ENCODE measurements around the gene MYOT. TPM values are rescaled to one million over a fixed set of nuclear protein-coding genes. Genes with fewer than 3 reads are reported as not detected.

MYOT gene, protein sequence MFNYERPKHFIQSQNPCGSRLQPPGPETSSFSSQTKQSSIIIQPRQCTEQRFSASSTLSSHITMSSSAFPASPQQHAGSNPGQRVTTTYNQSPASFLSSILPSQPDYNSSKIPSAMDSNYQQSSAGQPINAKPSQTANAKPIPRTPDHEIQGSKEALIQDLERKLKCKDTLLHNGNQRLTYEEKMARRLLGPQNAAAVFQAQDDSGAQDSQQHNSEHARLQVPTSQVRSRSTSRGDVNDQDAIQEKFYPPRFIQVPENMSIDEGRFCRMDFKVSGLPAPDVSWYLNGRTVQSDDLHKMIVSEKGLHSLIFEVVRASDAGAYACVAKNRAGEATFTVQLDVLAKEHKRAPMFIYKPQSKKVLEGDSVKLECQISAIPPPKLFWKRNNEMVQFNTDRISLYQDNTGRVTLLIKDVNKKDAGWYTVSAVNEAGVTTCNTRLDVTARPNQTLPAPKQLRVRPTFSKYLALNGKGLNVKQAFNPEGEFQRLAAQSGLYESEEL
- total RNA-seq, result 100 to 1,000 TPM in 1 of 2 donors, 10 to 100 TPM in 1; 90.8 to 117 TPM
- long read RNA-seq, transcript MYOT-201 (10 exons, 2,337 nt), result major isoform, 83 of 145 reads
- long read RNA-seq, transcript MYOT-202 (10 exons, 1,474 nt), result minor isoform, 5 of 145 reads
- long read RNA-seq, transcript MYOT-208 (11 exons, 1,578 nt), result minor isoform, 9 of 145 reads
- long read RNA-seq, partial matches to known transcripts, result 43 of 145 reads
- long read RNA-seq, other reads (novel, unspliced or antisense), result 5 of 145 reads

DNA sequence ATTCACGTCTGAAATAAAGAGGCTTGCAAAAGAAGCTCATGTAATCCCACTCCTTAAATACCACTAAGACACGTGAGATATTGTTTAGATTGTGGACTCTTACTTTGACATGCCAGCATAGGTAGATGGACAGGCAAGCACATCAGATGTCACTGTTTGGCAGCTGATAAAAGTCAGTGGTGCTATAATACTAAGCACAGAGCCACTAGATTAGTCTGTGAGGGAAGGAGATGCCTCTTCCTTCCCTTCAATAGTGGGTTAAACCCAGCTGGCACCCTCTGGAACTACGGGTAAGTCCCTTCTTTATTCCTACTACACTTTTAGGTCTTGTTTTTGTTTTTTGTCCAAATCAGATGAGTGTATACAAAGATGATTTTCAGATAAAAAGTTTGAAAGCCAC, at the start of gene MYOT:
MYOT (plus strand) TSS at position 197 of the 400 bp plus-strand sequence. CDS start 2,792 bp downstream, outside the sequence.
- peak in 1 of 2 donors; percentile 39 for ATAC-seq
- DNase-seq, result no peak
- intact Hi-C loops (cut with DNase I), result no loop called here

DNA sequence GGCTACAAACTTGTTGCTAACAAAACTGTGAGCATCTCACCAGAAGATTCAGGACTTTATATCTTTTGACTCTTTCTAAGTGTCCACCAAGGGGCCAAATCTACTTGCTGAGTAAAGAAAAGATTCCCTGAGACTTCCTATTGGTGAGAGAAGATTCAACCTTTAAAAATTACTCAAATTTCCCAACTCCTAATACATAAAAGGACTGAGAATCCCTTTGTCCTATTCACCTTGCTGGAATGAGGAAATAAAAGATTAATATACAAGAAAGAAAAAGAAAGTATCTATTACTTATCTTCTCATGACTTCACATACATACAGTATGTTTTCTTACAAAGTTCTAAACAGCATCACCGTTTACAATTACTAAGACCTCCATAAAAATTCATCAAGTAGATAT, 47.9 kb upstream of the MYOT start:
- intact Hi-C loops (cut with DNase I), result no loop called here
- ATAC-seq (no peak), DNase-seq (no peak)

DNA sequence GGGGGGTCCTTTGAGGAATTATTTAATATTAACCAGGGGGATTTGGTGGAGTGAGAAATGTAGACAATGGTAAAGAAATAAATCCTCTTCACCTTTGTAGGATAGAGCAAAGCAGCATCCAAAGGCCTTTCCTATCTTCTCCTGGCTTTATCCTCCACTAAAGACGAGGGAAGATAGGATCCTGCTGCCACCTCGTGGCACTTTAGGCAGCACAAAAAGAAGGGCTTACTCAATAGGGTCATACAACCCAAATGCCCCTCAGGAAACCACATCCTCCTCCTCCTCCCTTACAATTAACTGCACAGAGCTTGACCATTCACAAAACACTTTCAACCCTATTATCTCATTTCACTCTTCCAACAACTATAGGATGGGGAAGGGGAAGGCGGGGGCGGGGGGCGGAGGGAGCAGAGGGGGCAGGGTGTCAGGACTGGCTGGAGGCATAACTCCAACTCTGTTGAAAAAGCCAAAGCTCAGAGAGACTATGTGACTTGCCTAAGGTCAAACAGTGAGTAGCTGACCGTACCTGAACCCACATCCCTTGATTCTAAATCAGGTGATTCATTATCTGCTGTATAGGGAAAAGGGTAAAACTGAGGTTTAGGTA, 45.4 kb upstream of the MYOT start:
- peak; percentile 65 to 80 for ATAC-seq
- DNase-seq, result peak; percentile 23
- intact Hi-C loops (cut with DNase I), result loop anchor here in 1 of 2 donors (2.0 kb wide), 1 partner anchor 43 kb away; no protein-coding TSS in a partner anchor

DNA sequence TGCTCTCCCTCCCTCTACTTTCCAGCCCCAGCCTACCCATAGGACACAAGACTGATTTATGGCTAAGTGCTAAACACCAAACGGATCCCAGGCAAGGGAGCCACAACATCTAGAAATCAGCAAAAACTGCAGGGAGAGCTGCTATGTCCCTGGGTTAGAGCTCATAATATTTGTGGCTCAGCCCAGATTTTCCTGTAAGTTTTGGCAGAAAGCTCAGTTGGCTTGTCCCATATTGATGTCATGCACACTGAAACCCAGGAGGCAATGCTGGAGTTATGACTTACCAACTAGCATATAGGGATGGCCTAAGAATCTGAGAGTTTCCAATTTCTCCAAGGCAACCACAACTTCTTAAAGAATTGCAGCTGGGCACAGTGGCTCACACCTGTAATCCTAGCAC, 44.7 kb upstream of the MYOT start:
- ATAC-seq (peak in 1 of 2 donors; percentile 24), DNase-seq (no peak)
- intact Hi-C loops (cut with DNase I), result loop anchor here in 1 of 2 donors (2.0 kb wide), 1 partner anchor 44 kb away; no protein-coding TSS in a partner anchor

DNA sequence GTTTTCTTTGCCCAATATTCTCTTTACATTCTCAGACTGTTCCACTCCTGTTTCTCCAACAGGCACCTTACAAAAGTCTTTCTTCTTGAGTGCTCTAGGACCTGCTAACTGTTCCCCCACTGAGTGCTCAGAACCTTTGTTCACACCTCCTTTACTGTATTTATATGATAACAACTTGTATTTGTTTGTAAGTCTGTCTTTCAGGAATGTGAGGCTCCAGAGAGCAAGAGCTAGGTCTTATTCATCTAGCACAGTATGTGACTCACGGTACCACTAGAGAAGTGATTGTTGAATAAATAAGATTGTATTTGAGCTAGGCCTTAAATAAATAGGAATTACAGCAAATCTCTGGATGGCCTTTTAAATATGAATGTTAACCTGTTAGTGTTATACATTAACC, 42.5 kb upstream of the MYOT start:
- ATAC-seq (no peak), DNase-seq (no peak)
- intact Hi-C loops (cut with DNase I), result no loop called here

DNA sequence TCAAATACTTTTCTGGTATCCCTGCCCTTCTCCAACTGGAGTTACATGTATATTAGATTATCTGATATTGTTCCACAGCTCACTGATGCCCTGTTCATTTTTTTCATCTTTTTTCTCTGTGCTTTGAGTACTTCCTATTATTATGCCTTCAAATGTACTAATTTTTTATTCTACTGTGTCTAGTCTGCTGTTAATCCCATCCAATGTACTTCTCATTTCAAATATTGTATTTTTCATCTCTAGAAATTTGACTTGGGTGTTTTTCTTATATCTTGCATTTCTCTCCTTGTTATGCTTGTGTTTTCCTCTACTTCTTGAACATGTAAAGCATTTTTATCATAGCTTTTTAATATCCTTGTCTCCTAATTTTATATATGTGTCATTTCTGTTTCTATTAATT, 41.6 kb upstream of the MYOT start:
- intact Hi-C loops (cut with DNase I), result no loop called here
- ATAC-seq (no peak), DNase-seq (no peak)

DNA sequence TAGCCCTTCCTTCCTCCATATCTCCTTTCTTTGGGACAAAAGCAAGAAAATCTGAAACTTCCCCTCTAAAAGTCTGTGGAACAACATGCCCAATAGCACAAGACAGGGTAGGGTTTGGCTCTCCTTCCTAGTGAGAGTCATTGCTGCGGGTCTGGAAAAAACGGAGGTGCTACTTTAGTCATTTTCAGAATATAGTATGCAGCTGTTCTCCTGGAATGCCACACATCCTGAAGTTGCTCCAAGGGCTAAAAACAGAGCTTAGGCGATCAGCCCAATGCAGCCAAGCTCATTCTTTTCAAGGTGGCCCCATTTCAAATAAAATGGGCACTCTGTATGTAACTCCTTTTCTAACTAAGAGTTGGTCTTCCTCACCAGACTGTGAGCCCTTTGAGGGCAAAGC, 39.5 kb upstream of the MYOT start:
- no peak for DNase-seq
- peak; percentile 78 to 81 for ATAC-seq
- intact Hi-C loops (cut with DNase I), result no loop called here

DNA sequence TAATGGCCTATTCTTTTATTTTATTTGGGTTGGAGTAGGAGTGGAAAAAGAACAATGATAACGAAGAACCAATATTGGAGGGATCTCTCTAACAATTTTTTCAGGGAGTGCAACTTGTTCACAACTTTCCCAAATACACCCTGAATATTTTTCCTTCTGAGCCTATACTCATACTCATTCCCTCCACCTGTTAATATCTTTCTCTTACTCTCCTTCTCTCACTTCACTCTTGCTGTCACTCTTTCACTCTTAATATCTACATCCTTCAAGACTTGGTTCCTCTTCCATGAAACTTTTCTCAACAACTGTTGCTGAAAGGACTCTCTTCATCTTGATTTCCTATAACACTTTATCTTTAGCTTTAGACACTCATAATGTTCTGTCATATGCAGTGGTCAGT, 39.0 kb upstream of the MYOT start:
- ATAC-seq (no peak), DNase-seq (no peak)
- intact Hi-C loops (cut with DNase I), result no loop called here

DNA sequence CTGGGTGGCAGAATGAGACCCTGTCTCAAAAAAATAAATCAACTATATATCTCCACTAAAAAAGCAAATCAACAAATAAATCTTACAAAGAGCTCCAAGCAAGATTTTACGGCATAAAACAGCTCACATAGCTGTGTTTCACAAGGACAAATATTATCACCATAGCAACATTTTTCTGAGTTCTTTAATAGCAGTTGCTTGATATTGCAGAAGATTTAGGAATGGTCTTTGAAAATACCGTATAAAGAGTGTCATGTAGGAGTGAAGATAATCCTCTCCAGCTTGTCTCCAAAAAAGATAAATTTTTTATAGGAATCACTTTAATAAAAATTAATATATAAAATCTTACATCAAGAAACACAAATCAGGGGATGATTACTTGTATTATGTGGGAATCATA, 36.6 kb upstream of the MYOT start:
- intact Hi-C loops (cut with DNase I), result no loop called here
- DNase-seq, result no peak
- no peak for ATAC-seq

DNA sequence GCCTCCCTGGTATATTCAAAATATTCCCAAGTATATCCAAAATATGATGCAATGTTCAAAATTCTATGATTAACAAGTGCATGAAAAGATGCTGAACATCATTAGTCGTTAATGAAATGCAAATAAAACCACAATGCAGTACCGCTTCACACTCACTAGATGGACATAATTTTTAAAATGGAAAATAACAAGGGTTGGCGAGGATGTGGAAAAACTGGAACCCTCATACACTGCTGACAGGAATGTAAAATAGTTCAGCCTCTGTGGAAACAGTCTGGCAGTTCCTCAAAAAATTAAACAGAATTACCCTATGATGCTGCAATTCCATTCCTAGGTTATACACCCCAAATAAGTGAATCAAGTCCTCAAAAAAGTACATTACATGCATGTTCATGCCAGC, 36.1 kb upstream of the MYOT start:
- DNase-seq (no peak), ATAC-seq (peak; percentile 33 to 57)
- intact Hi-C loops (cut with DNase I), result no loop called here

DNA sequence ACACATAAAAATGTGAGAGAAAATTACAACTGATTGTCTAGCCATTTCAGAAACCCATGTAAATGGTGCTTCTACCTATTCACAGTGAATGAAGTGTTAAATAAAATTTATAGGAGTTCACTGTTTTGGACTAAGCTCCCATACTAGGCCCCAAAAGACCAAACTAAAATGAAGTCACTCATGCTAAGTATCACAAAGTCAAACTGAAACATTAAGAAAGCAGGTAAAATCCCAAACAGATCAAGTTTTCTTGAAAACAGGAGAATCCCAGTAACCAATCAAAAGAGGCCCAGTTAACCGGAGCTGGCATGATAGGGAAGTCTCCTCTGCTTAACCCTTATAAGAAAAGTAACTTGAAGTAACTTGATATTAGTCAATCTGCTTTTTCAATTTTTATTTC, 35.2 kb upstream of the MYOT start:
- DNase-seq (no peak), ATAC-seq (no peak)
- intact Hi-C loops (cut with DNase I), result no loop called here

DNA sequence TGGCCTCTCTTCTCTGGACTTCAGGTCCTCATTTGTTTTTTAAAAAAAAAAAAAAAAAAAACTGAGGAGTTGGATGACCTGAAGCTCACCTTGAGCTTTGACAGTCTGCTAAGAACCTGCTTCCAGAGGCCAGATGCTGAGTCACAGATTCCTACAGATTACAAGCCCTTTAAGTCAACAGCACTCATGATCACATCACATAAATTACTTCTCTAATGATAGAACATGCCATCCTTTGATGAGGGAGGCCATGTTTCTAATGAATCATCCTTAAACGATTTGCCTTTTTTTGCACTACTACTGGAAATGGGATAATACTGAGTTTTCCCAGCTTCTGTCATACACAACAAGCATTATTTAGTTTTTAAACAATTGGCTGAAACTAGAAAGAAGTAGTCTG, 34.2 kb upstream of the MYOT start:
- ATAC-seq, result peak in 1 of 2 donors; percentile 69
- intact Hi-C loops (cut with DNase I), result no loop called here
- DNase-seq, result no peak

DNA sequence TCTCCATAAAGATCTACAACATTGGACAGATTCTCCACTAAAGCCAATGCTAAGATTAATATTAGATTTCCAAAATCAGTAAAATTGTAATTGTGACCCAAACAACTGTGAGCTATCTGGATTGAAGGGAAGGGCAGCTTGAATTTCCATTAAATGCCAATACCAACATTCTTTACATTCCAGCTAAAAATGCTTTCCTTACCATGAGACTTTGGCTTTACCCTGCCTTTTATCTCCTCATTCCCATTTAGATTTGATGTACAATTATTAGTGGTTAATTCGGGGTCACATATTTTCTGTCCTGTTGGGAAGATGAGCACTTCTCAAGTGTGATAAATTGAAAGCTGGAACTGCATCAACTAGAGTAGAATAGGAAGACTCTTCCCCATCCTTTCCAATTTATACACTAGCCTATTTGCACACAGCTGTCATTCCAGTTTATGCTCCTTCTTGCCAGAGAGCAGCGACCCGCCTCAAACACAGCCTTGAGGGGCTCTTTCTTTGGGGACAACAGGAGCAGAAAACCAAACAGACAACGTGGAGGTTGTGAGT, 33.1 kb upstream of the MYOT start:
- DNase-seq (no peak), ATAC-seq (no peak)
- intact Hi-C loops (cut with DNase I), result no loop called here

DNA sequence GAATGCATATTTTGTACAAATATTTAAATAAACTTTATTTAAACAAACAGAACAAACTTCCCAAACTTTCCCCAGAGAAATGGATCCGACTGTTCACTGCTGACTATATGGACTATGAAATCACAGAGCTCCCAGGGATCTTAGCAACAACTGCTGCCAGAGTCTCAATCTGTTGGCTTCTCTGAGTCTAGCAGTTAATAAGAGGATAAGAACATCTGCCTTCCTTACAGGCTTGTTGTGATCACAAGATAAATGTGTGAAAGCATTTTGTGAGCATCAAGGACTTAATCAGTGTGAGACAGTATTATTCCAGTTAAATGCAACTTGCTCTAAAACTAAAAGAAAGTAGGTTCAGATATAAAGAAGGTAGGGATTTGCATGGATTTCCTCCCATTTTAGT, 31.4 kb upstream of the MYOT start:
- DNase-seq (no peak), ATAC-seq (no peak)
- intact Hi-C loops (cut with DNase I), result no loop called here

DNA sequence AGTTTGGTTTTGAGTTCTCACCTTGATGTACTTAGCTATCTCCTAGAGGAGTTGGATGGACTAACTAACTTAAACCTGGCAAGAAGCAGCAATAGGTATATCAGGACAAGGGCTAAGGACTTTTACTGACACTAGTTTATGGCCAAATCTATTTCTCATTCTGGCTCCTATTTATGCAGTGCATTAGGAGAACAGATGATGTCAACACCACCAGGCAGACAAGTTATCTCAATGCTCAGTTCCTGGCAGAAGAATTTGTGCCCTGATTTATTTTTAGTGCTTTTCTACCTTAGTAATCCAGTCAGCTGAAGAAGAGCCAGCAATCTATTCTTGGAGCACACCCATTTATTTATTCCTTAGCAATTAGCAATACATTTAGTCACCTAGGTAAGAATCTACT, 30.7 kb upstream of the MYOT start:
- no peak for DNase-seq
- intact Hi-C loops (cut with DNase I), result no loop called here
- ATAC-seq, result peak; percentile 86 to 87

DNA sequence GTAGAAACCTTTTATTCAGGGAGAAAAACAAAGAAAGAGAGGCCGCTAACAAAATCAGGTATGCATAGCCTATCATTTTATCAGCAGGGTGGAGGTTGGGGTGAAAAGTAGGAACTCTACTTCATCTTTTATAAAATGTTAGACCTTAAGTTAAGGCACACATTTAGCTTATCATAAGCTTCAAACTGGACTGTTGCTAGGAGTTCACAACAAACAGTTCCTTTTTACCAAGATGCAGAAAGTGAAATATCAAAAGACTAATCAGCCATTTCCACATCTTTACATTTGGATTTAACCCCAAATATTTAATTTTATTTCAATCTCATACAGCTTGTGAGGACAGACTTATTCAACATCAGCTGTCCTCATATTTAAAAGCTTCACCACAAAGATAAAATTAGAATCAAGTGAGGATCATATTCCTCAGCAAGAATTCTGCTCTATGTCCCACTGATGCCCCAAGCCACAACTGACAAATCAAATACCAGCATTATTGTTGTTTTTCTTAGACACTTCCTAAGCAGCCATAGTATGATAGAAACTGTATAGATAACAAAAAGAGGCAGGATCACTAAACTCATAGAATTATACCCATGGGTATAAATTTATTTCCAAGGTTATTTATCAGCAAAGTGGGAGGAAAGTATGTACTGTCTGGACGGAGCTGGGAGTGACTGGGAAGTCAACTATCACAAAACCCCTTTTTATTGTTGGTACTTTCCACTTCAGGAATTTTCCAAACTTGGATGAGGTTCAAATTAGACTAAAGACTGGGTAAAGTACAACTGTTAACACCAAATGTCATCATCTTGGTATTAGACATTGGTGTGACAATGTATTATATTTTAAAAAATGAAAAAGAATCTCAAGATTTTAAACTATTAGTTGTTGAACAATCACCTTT, 29.9 kb upstream of the MYOT start:
- intact Hi-C loops (cut with DNase I), result no loop called here
- peak; percentile 28 to 33 for ATAC-seq
- DNase-seq, result no peak

DNA sequence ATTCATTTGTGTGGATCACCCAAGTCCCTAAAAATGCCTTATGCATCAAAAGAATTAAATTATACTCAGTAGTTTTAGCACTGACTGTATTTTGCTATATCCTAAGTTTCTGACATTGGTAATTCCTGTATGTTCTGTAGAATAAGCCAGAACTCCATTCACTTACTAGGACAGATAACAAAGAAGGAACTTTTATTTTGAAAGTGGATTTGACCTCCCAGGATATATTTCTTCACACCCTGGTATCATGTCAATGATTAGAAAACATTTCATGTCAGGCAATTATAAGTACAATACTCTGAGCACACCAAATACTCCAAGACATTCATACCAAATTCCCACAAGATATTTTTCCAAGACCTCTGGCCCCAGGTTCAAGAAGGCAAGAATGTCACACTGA, 28.7 kb upstream of the MYOT start:
- no peak for ATAC-seq
- DNase-seq, result no peak
- intact Hi-C loops (cut with DNase I), result no loop called here

DNA sequence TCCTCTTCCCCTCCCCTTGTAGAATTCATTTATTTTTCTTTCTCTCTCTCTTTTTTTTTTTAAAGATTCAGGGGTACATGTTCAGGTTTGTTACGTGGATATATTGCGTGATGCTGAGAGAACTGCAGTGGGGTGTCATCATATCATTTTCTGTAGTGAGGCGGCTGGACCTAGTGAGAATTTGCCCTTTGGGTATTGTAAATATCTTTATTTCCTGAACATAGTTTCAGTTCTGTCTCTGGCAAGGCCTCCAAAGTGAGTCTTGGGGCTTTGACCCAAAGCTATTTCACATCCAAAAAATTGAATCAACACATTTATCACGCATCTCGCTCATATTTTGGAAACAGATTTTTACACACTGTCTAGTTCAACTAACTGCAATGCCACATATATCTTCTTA, 25.4 kb upstream of the MYOT start:
- intact Hi-C loops (cut with DNase I), result no loop called here
- ATAC-seq, result no peak
- DNase-seq, result no peak
